ENCODE results near the gene SWT1. TPM values are rescaled to one million over a fixed set of nuclear protein-coding genes. Genes with fewer than 3 reads are reported as not detected.

The SWT1 gene
- total and polyA plus RNA-seq, 2 of the 4 experiments (the other 2 are of a cell fraction), result 0.82 to 2.7 TPM

GRCh38 chr1:185317886-185318310 lies 160.9 kb downstream of the SWT1 start:
- peak overlapping the region; percentile 98 for H2AFZ ChIP-seq (replicated peaks; ENCODE audit: low read length, poor library complexity)
- H3K14ac ChIP-seq (replicated peaks; ENCODE audit: low read depth, low read length), result peak overlapping the region; percentile 58
- no peak for DNase-seq
- peak overlapping the region; percentile 43 for H3K9ac ChIP-seq (ENCODE audit: low read depth, low read length)
- peak overlapping the region; percentile 84 to 90 for H4K8ac ChIP-seq (ENCODE audit: low read depth in 2 of 2, low read length in 2 of 2)
- H2BK15ac ChIP-seq (ENCODE audit: low read depth, low read length), result peak overlapping the region; percentile 75; the same call in 1 of the 3 replicates
- H3K36me3 ChIP-seq (ENCODE audit: control insufficient read depth, insufficient read depth, low read length), result no peaks in the 10 kb centered on the region
- TF ChIP-seq SMC3 (IDR thresholded peaks at IDR 0.05; ENCODE audit: low read depth, low read length) (no peak), POLR2A (IDR thresholded peaks at IDR 0.05; ENCODE audit: low read depth, low read length) (0 out of 2 replicates have a peak, but pooled peaks have one; percentile 30)
- ChIA-PET POLR2A (ENCODE audit: unreplicated experiment) (interaction anchor here (1.0 kb wide), 1 partner anchor 328 kb away, joined by 3 read pairs; no protein-coding TSS in a partner anchor), CTCF (interaction anchor here (0.6 to 1.3 kb wide), 4 partner anchors 35 to 363 kb away, joined by 3 to 6 read pairs (median 4); no protein-coding TSS in a partner anchor)
- peaks cover 3 to 22% of the 10 kb centered on the region in 2 experiments for H3K79me1 ChIP-seq (ENCODE audit: low read depth in 1 of 2, low read length in 2 of 2)
- H3K4me2 ChIP-seq (ENCODE audit: low read depth, low read length), result peak overlapping the region; percentile 93
- H2AK5ac ChIP-seq (ENCODE audit: low read depth, low read length), result peak overlapping the region; percentile 36
- dilution Hi-C loops (cut with HindIII; ENCODE audit: low sequenced_read_pairs, unreplicated experiment) (no loop called here), intact Hi-C loops (cut with micrococcal nuclease) (loop anchor here (5.0 kb wide), 4 partner anchors 84 to 239 kb away; partner anchors contain the start of genes SWT1 and TRMT1L), in situ Hi-C loops (cut with MboI; ENCODE audit: low sequenced_read_pairs) (no loop called here)
- peak overlapping the region; percentile 70 for H3K56ac ChIP-seq (ENCODE audit: extremely low read depth, insufficient read depth, low read length)
- peak overlapping the region; percentile 35 for H2BK5ac ChIP-seq (ENCODE audit: low read depth, low read length, poor library complexity, severe bottlenecking)
- H4K91ac ChIP-seq (ENCODE audit: insufficient read depth, low read depth, low read length), result peak overlapping the region; percentile 75
- peak overlapping the region; percentile 80 for H2BK120ac ChIP-seq (ENCODE audit: low read depth, low read length)
- peak overlapping the region; percentile 51 for H3K23ac ChIP-seq (ENCODE audit: low read depth, low read length)
- peaks cover 3% of the 10 kb centered on the region for H3K4me1 ChIP-seq (ENCODE audit: control insufficient read depth, insufficient read depth, low read length)
- H2AK9ac ChIP-seq (replicated peaks; ENCODE audit: low read depth, low read length, poor library complexity), result peak overlapping the region; percentile 60
- peak overlapping the region; percentile 64 for H3K4me3 ChIP-seq (ENCODE audit: insufficient read depth, low read depth, low read length)
- peak overlapping the region; percentile 91 for H3K4ac ChIP-seq (ENCODE audit: low read depth, low read length)
- H2BK20ac ChIP-seq (ENCODE audit: low read depth, low read length), result no peak overlapping the region
- peaks cover 21% of the 10 kb centered on the region; the same call in 1 of the 2 replicates for H4K20me1 ChIP-seq (ENCODE audit: insufficient read depth, low read length)
- no peaks in the 10 kb centered on the region for H3K9me3 ChIP-seq (ENCODE audit: control insufficient read depth, insufficient read depth, low read length)
- no TSS peak for BruUV-seq (replicated peaks)
- no peak for ATAC-seq (ENCODE audit: low read depth)
- H3K18ac ChIP-seq (ENCODE audit: low read depth, low read length), result peak overlapping the region; percentile 56
- peak overlapping the region; percentile 88 for H4K5ac ChIP-seq (ENCODE audit: low read depth, low read length)
- H3K9me1 ChIP-seq (ENCODE audit: insufficient read depth, low read length), result no peaks in the 10 kb centered on the region
- WGBS, 2 experiments (ENCODE audit: extremely low coverage in 2 of 2, insufficient read length in 1 of 2), result 20 to 100% methylated on average over 1 of the region's 11 CpGs
- H3K27me3 ChIP-seq (ENCODE audit: control insufficient read depth, insufficient read depth, low read length), result no peaks in the 10 kb centered on the region
- H3K27ac ChIP-seq (ENCODE audit: insufficient read depth, low read length), result peak overlapping the region; percentile 41

All from IMR-90 (cell line).